T-helper 1 cell treated with Interleukin-12 subunit alpha and Interleukin-12 subunit beta and Interleukin-4 antibody, amounts not matched to agents 30 μg/mL and 1 μg/mL, for 36 hours (primary cell): ENCODE measurements around the gene LDLR.

Experiments used
- H3K27ac Mint-ChIP-seq: one replicate; pipeline ENCODE4 v1.8.0; 2021; ENCODE audit warnings: mild to moderate bottlenecking, mixed read lengths
- H3K27me3 Mint-ChIP-seq: one replicate; pipeline ENCODE4 v1.8.0; 2021; ENCODE audit warnings: low read depth, mixed read lengths
- H3K36me3 Mint-ChIP-seq: one replicate; pipeline ENCODE4 v1.8.0; 2021; ENCODE audit warnings: low read depth, mixed read lengths
- H3K4me1 Mint-ChIP-seq: one replicate; pipeline ENCODE4 v1.8.0; 2021; ENCODE audit warnings: low read depth, mixed read lengths
- H3K4me3 Mint-ChIP-seq: one replicate; pipeline ENCODE4 v1.8.0; 2021; ENCODE audit warnings: mild to moderate bottlenecking, moderate library complexity, mixed read lengths
- H3K9me3 Mint-ChIP-seq: one replicate; pipeline ENCODE4 v1.8.0; 2021; ENCODE audit warnings: mixed read lengths

LDLR gene

GRCh38 chr19:11089254-11090013, at the start of gene LDLR:
TSS of gene LDLR (plus strand) at chr19:11089463. CDS start at chr19:11089549, 86 bp downstream.
- peak within 1 kb of the TSS; percentile 99 for H3K27ac Mint-ChIP-seq
- H3K4me1 Mint-ChIP-seq = peaks cover 29% of the 10 kb centered on the region
- peak within 1 kb of the TSS; percentile 96 for H3K4me3 Mint-ChIP-seq
- peaks cover 22% of the 10 kb centered on the region for H3K36me3 Mint-ChIP-seq
- no peaks in the 10 kb centered on the region for H3K27me3 Mint-ChIP-seq
- H3K9me3 Mint-ChIP-seq = no peaks in the 10 kb centered on the region

GRCh38 chr19:11041194-11041593, 48.1 kb upstream of the LDLR start:
- H3K9me3 Mint-ChIP-seq = no peaks in the 10 kb centered on the region
- H3K4me3 Mint-ChIP-seq = no peak overlapping the region
- no peaks in the 10 kb centered on the region for H3K4me1 Mint-ChIP-seq
- peaks cover 28% of the 10 kb centered on the region for H3K36me3 Mint-ChIP-seq
- H3K27me3 Mint-ChIP-seq = no peaks in the 10 kb centered on the region
- no peak overlapping the region for H3K27ac Mint-ChIP-seq

DNA sequence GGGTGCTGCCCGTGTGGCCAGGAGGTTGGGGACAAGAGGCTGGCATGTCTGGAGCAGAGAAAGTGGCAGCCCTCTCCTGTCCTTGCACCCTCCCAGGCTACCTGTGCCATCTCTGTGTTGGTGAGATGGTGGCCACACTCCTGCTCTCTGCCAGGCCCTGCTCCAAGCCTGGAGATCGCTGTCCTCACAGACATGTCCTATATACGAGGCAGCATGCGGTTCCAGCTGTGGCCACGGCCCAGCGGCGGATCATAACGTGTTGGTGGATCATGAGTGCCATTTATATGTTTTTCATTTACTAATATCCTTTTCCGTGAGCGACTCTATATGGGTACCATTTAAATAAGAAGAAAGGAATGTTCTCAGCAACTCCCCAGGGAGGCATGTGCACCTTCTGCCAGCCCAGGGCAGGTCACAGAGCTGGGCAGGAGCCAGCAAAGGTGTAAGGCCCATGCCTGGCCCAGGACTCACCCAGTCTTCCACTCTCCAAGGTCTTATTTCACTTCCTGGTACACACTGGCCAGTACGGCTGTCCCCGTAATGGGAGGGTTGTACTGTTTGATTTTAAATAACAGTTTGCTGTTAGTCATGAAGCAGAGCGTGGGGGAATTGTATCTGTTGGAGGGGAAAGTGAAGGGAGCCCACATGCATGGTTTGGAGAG, 47.2 kb upstream of the LDLR start:
- Mint-ChIP-seq H3K4me3 (no peak overlapping the region), H3K27ac (no peak overlapping the region), H3K36me3 (peaks cover 26% of the 10 kb centered on the region), H3K9me3 (no peaks in the 10 kb centered on the region), H3K27me3 (no peaks in the 10 kb centered on the region), H3K4me1 (no peaks in the 10 kb centered on the region)

- no peaks in the 10 kb centered on the region for H3K9me3 Mint-ChIP-seq
- peaks cover 22% of the 10 kb centered on the region for H3K36me3 Mint-ChIP-seq
- no peaks in the 10 kb centered on the region for H3K27me3 Mint-ChIP-seq
- no peak overlapping the region for H3K27ac Mint-ChIP-seq
- H3K4me3 Mint-ChIP-seq = no peak overlapping the region
- H3K4me1 Mint-ChIP-seq = peaks cover 12% of the 10 kb centered on the region
Observed at GRCh38 chr19:11044431-11044830, 44.8 kb upstream of the LDLR start.

GRCh38 chr19:11045536-11045935, 43.7 kb upstream of the LDLR start:
- Mint-ChIP-seq H3K9me3 (no peaks in the 10 kb centered on the region), H3K4me1 (peaks cover 14% of the 10 kb centered on the region), H3K36me3 (peaks cover 23% of the 10 kb centered on the region), H3K27me3 (no peaks in the 10 kb centered on the region), H3K27ac (no peak overlapping the region), H3K4me3 (no peak overlapping the region)

DNA sequence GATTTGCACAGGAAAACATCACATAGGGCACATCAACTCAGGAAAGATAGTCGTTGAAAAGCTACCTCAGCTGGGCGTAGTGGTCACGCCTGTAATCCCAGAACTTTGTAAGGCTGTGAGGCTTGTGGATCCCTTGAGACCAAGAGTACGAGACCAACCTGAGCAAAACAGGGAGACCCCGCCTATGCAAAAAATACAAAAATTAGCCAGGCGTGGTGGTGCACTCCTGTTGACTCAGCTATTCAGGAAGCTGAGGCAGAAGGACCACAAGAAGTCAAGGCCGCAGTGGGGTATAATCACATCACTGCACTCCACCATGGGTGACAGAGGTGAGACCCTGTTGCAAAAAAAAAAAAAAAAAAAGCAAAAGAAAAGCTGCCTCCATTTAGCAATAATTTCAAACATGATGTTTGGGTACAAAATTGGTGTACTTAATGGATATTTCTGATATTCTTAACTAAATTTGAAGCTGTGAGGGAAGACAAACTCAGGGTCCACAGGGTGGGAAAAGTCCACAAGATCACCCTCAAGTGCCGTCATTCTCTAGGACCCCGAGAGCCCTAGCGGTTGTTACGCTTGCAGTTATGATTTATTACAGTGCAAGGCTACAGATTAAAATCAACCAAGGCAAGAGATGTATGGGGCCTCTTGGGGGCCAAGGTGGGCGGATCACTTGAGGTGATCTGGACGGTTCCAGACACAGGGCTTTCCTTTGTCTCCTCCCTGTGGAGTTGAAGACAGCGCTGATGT, 42.5 kb upstream of the LDLR start:
- Mint-ChIP-seq H3K4me3 (no peak overlapping the region), H3K36me3 (peaks cover 23% of the 10 kb centered on the region), H3K9me3 (no peaks in the 10 kb centered on the region), H3K27me3 (no peaks in the 10 kb centered on the region), H3K4me1 (peaks cover 14% of the 10 kb centered on the region), H3K27ac (no peak overlapping the region)

DNA sequence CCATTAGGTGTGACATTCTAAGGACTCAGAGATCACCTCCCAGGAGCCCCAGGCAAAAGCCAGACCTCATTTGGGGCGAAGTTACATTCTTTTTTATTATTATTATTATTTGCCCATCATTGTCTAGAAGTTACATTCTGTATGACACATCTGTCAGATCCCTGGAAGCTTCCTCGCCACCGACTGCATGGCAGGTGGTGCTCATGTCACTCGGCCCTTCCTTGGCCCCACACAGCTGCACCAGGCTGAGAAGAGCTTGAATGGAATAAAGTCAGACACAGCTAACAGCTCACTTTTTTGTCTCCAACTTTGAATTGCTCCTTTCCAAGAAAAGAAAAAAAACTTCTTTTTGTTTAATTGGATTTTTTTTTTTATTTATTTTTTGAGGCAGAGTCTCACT, 41.4 kb upstream of the LDLR start:
- H3K4me3 Mint-ChIP-seq = no peak overlapping the region
- H3K27me3 Mint-ChIP-seq = no peaks in the 10 kb centered on the region
- peaks cover 14% of the 10 kb centered on the region for H3K4me1 Mint-ChIP-seq
- H3K27ac Mint-ChIP-seq = no peak overlapping the region
- H3K9me3 Mint-ChIP-seq = no peaks in the 10 kb centered on the region
- H3K36me3 Mint-ChIP-seq = peaks cover 21% of the 10 kb centered on the region

DNA sequence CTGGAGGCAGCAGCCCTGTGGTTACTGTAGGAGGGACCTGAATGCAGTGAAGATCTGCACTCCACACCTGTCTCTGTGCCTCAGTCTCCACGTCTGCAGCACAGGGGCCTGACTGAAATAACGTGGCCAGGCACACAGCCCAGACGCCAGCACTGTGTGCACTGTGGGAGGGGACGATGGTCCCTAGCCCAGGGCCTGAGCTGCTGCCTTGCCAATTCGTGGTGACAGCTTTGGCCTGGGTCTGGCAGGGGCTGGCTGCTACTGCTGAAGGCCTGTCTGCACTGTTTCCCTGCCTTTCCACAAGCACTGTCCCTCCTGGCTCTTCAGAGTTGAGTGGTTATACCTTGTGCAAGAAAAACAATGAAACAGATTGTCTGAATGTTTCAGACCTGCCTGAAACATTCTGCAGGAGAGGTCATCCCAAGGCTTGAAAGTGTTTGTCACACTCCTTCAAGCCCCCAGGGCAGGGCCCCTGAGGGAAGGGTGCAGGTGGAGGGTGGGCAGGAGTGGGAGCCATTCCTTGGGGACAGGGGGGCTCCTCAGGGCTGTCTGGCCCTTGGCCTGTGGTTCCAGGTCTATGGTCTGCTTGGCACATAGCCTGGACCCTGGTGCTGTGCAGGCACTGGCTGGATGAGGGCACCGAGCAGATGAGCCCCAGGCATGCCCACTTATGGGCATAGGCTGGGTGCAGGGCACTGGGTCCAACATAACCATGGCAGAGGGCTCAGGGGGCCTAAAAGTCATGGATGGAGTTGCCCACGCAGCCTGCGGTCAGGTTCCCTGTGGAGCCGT, 38.7 kb upstream of the LDLR start:
- Mint-ChIP-seq H3K27me3 (no peaks in the 10 kb centered on the region), H3K36me3 (peaks cover 9% of the 10 kb centered on the region), H3K9me3 (no peaks in the 10 kb centered on the region), H3K4me3 (no peak overlapping the region), H3K4me1 (peaks cover 14% of the 10 kb centered on the region), H3K27ac (no peak overlapping the region)

DNA sequence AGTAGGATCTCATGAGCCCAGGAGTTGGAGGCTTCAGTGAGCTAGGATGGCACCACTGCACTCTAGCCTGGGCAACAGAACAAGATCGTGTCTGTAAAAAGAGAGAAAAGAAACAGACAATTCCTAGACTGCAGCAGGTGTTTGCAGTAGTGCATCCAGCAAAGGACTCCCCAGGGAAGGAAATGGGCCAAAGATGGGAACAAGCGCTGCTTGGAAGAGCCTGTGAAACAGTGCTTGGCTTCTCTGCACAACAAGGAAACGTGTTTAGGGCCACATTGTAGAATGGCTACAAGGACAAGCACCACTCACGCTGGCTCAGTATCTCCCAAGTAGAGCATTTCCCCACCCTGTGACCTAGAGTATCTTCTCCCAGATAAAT, 35.5 kb upstream of the LDLR start:
- Mint-ChIP-seq H3K4me3 (no peak overlapping the region), H3K27me3 (no peaks in the 10 kb centered on the region), H3K36me3 (peaks cover 3% of the 10 kb centered on the region), H3K27ac (no peak overlapping the region), H3K9me3 (no peaks in the 10 kb centered on the region), H3K4me1 (peaks cover 8% of the 10 kb centered on the region)

GRCh38 chr19:11054200-11054599, 35.1 kb upstream of the LDLR start:
- Mint-ChIP-seq H3K36me3 (peaks cover 3% of the 10 kb centered on the region), H3K27me3 (no peaks in the 10 kb centered on the region), H3K27ac (no peak overlapping the region), H3K4me3 (no peak overlapping the region), H3K9me3 (no peaks in the 10 kb centered on the region), H3K4me1 (peaks cover 4% of the 10 kb centered on the region)

DNA sequence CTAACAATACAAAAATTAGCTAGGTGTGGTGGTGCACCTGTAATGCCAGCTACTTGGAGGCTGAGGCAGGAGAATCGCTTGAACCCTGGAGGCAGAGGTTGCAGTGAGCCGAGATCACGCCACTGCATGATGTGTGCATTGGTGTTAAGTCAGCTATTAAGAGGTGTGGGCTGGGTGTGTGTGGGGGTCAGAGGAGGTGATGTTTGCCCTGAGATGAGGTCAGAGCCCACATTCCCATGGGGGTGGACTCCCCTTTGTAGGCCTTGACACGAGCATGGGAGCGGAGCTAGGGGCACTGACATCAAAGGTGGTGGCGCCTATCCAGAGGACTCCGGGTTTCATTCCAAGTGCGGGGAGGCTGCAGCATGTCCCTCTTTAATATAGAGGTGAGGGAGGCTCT, 34.6 kb upstream of the LDLR start:
- Mint-ChIP-seq H3K36me3 (peaks cover 3% of the 10 kb centered on the region), H3K27me3 (no peaks in the 10 kb centered on the region), H3K4me1 (no peaks in the 10 kb centered on the region), H3K4me3 (no peak overlapping the region), H3K27ac (no peak overlapping the region), H3K9me3 (no peaks in the 10 kb centered on the region)

GRCh38 chr19:11058246-11059030, 30.8 kb upstream of the LDLR start:
- H3K4me1 Mint-ChIP-seq = no peaks in the 10 kb centered on the region
- no peaks in the 10 kb centered on the region for H3K27me3 Mint-ChIP-seq
- H3K27ac Mint-ChIP-seq = no peak overlapping the region
- H3K9me3 Mint-ChIP-seq = no peaks in the 10 kb centered on the region
- no peak overlapping the region for H3K4me3 Mint-ChIP-seq
- peaks cover 8% of the 10 kb centered on the region for H3K36me3 Mint-ChIP-seq

DNA sequence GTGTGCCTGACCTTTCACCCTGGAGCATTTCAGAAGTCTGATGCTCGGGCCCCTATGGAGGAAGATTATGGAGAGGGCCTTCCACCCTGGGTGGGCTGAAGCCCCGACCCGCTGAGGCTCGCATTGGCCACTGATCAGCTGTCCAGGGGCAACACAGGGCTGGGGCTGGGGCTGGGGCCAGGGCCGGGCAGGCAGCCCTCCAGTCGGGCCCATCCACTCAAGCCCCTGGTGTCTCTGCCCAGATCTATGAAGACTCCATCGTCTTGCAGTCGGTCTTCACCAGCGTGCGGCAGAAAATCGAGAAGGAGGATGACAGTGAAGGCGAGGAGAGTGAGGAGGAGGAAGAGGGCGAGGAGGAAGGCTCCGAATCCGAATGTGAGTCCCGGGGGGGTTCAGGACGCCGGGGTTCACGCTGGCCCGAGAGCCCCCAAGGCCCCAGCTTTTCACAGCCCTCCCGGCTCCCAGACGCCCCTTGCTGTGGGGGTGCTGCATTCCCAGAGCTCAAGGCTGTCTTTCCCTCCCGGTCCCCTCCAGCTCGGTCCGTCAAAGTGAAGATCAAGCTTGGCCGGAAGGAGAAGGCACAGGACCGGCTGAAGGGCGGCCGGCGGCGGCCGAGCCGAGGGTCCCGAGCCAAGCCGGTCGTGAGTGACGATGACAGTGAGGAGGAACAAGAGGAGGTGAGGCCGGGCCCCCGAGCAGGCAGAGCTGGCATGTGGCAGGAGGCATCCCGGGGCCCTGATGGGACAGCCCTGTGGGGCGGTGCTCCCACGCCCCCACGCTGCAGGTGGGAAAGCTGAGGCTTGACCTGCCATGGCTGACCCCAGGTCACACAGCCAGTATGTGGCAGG, 29.5 kb upstream of the LDLR start:
- no peak overlapping the region for H3K27ac Mint-ChIP-seq
- no peaks in the 10 kb centered on the region for H3K27me3 Mint-ChIP-seq
- no peak overlapping the region for H3K4me3 Mint-ChIP-seq
- H3K36me3 Mint-ChIP-seq = peaks cover 8% of the 10 kb centered on the region
- no peaks in the 10 kb centered on the region for H3K9me3 Mint-ChIP-seq
- no peaks in the 10 kb centered on the region for H3K4me1 Mint-ChIP-seq
